Measurements from ENCODE around the gene RAPGEF2.

DNA sequence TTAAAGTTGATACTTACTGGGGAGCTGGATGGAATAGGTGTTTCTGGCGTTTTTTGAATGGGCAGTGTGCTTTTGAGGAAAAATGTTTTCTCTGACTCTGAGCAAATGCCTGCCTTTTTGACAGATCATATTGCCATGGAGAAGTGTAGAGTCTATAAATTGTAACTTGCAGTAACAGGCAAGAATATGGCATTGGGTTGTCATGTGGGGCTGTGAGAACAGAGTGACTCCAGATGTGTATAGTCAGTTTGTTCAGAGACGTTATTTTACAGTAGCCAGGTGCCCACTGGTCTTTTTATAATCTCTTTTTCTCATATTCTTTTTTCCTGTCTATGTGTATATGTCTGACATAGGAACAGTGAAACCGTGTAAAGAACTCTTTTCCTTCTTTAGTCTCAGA lies 40.8 kb downstream of the RAPGEF2 start:
- TF ChIP-seq CTCF (IDR thresholded peaks at IDR 0.05; ENCODE audit: control extremely low read depth in 1 of 3, insufficient read depth in 1 of 3, low read depth in 1 of 3, low read length in 3 of 3) (no peak), HDAC2 (IDR thresholded peaks at IDR 0.05; ENCODE audit: borderline replicate concordance in 1 of 2, low read depth in 2 of 2, low read length in 2 of 2) (no peak), YY1 (IDR thresholded peaks at IDR 0.05; ENCODE audit: low read depth, low read length) (no peak), SAP30 (IDR thresholded peaks at IDR 0.05; ENCODE audit: insufficient read depth, insufficient replicate concordance, low read length) (no peak), EGR1 (IDR thresholded peaks at IDR 0.05; ENCODE audit: borderline replicate concordance, low read depth, low read length) (no peak), EP300 (IDR thresholded peaks at IDR 0.05; ENCODE audit: borderline replicate concordance in 1 of 2, low read depth in 2 of 2, low read length in 2 of 2) (no peak), GABPA (IDR thresholded peaks at IDR 0.05; ENCODE audit: borderline replicate concordance, insufficient read depth, low read length) (no peak), POLR2AphosphoS5 (IDR thresholded peaks at IDR 0.05; ENCODE audit: low read depth, low read length) (no peak), TBP (IDR thresholded peaks at IDR 0.05; ENCODE audit: low read depth, low read length) (no peak)

All from H1 (cell line).